ENCODE measurements around the gene TMEM92. TPM values are rescaled to one million over a fixed set of nuclear protein-coding genes. Genes with fewer than 3 reads are reported as not detected.

Gene TMEM92
- total RNA-seq, 1 experiment from 2014 or later, result 14.8 TPM

DNA sequence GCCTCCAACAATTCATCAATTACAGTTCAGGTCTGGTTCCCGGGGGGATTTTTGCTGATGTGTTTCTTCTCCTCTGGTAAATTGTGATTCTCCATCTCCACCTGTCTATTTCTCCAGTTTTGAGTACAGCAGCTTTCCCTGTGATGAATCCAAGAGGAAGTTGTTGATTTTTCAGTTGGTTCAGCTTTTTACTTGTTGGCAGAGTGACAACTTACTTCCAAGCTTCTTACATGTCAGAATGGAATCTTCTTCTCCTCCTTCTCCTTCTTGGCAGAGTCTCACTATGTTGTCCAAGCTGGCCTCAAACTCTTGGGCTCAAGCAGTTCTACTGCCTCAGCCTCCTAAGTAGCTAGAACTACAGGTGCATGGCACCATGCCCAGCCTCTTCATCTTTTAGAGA lies 33.4 kb upstream of the TMEM92 start:
- peaks cover 5% of the 10 kb centered on the region for H3K9me3 ChIP-seq
- H3K4me3 Mint-ChIP-seq (ENCODE audit: unreplicated experiment), result no peak overlapping the region
- no peaks in the 10 kb centered on the region for H3K36me3 ChIP-seq (ENCODE audit: control insufficient read depth, insufficient read depth, low read length)
- no peak overlapping the region for H3K27ac Mint-ChIP-seq (ENCODE audit: unreplicated experiment)
- ChIA-PET CTCF (no interaction called here), POLR2A (no interaction called here)
- peaks cover 7% of the 10 kb centered on the region; the same call in 1 of the 2 replicates for H3K4me1 ChIP-seq
- BruUV-seq (replicated peaks), result no TSS peak
- no peaks in the 10 kb centered on the region for H3K9me3 Mint-ChIP-seq (ENCODE audit: unreplicated experiment)
- no peak overlapping the region for H3K4me3 ChIP-seq (ENCODE audit: low read depth, low read length)
- TF ChIP-seq, protein P1, sequence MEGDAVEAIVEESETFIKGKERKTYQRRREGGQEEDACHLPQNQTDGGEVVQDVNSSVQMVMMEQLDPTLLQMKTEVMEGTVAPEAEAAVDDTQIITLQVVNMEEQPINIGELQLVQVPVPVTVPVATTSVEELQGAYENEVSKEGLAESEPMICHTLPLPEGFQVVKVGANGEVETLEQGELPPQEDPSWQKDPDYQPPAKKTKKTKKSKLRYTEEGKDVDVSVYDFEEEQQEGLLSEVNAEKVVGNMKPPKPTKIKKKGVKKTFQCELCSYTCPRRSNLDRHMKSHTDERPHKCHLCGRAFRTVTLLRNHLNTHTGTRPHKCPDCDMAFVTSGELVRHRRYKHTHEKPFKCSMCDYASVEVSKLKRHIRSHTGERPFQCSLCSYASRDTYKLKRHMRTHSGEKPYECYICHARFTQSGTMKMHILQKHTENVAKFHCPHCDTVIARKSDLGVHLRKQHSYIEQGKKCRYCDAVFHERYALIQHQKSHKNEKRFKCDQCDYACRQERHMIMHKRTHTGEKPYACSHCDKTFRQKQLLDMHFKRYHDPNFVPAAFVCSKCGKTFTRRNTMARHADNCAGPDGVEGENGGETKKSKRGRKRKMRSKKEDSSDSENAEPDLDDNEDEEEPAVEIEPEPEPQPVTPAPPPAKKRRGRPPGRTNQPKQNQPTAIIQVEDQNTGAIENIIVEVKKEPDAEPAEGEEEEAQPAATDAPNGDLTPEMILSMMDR (IDR thresholded peaks at IDR 0.05; ENCODE audit: insufficient read depth in 1 of 2, low read depth in 1 of 2, low read length in 1 of 2, severe bottlenecking in 1 of 2, unreplicated experiment in 1 of 2), result no peak
- no peaks in the 10 kb centered on the region for H3K27me3 Mint-ChIP-seq (ENCODE audit: insufficient read depth, unreplicated experiment)
- H3K4me1 Mint-ChIP-seq (ENCODE audit: low read depth, unreplicated experiment), result peaks cover 12% of the 10 kb centered on the region
- H3K36me3 Mint-ChIP-seq (ENCODE audit: insufficient read depth, unreplicated experiment), result no peaks in the 10 kb centered on the region
- no peaks in the 10 kb centered on the region for H3K27me3 ChIP-seq (replicated peaks; ENCODE audit: control insufficient read depth, insufficient read depth, low read length)
- DNase-seq, result no peak
- intact Hi-C loops (cut with micrococcal nuclease; ENCODE audit: unreplicated experiment), result no loop called here

DNA sequence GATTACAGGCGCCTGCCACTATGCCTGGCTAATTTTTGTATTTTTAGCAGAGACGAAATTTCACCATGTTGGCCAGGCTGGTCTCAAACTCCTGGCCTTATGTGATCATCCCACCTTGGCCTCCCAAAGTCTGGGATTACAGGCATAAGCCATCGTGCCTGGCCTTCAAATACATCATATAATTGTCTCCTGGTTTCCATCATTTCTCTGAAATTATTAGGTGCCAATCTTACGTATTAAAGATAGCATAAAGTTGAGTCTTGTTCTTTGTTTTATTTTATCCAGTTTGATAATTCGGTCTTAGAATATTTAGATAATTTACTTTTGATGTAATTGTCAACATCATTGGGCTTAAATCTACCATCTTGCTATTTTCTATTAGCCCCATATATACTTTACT lies 32.8 kb upstream of the TMEM92 start:
- POLR2A ChIA-PET, result no interaction called here

DNA sequence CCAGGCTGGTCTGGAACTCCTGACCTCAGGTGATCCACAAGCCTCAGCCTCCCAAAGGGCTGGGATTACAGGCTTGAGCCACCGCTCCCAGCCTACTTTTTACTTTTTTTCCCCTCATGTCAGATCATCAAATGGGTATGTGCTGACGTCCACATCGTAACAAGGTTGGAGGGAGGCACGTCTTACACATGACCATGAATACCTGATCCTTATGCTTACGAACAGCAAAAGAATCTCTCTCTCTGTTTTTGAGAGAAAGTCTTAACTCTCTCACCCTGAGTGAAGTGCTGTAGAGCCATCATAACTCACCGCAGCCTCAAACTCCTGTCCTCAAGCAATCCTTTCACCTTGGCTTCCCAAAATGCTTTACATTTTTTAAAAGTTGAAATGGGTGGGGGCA lies 29.5 kb upstream of the TMEM92 start:
- intact Hi-C loops (cut with micrococcal nuclease; ENCODE audit: unreplicated experiment), result no loop called here
- Mint-ChIP-seq H3K36me3 (ENCODE audit: insufficient read depth, unreplicated experiment) (no peaks in the 10 kb centered on the region), H3K27ac (ENCODE audit: unreplicated experiment) (no peak overlapping the region), H3K27me3 (ENCODE audit: insufficient read depth, unreplicated experiment) (no peaks in the 10 kb centered on the region), H3K9me3 (ENCODE audit: unreplicated experiment) (peaks cover 27% of the 10 kb centered on the region), H3K4me3 (ENCODE audit: unreplicated experiment) (no peak overlapping the region), H3K4me1 (ENCODE audit: low read depth, unreplicated experiment) (no peaks in the 10 kb centered on the region)
- TF ChIP-seq, protein P1 (IDR thresholded peaks at IDR 0.05; ENCODE audit: insufficient read depth in 1 of 2, low read depth in 1 of 2, low read length in 1 of 2, severe bottlenecking in 1 of 2, unreplicated experiment in 1 of 2), result no peak
- ChIA-PET POLR2A (no interaction called here), CTCF (interaction anchor here (0.6 kb wide), 1 partner anchor 98 kb away, joined by 7 read pairs; no protein-coding TSS in a partner anchor)
- Histone ChIP-seq H3K4me1 (no peaks in the 10 kb centered on the region), H3K4me3 (ENCODE audit: low read depth, low read length) (no peak overlapping the region), H3K36me3 (ENCODE audit: control insufficient read depth, insufficient read depth, low read length) (no peaks in the 10 kb centered on the region), H3K9me3 (peaks cover 20% of the 10 kb centered on the region), H3K27me3 (replicated peaks; ENCODE audit: control insufficient read depth, insufficient read depth, low read length) (no peaks in the 10 kb centered on the region)
- BruUV-seq (replicated peaks), result no TSS peak
- no peak for DNase-seq

More for the DNA sequence above, 32.8 kb upstream of the TMEM92 start:
- no peaks in the 10 kb centered on the region for H3K27me3 Mint-ChIP-seq (ENCODE audit: insufficient read depth, unreplicated experiment)
- no TSS peak for BruUV-seq (replicated peaks)
- no peak overlapping the region for H3K4me3 ChIP-seq (ENCODE audit: low read depth, low read length)
- CTCF ChIA-PET, result interaction anchor here (1.3 kb wide), 1 partner anchor 41 kb away, joined by 4 read pairs; no protein-coding TSS in a partner anchor
- intact Hi-C loops (cut with micrococcal nuclease; ENCODE audit: unreplicated experiment), result no loop called here
- H3K36me3 ChIP-seq (ENCODE audit: control insufficient read depth, insufficient read depth, low read length), result no peaks in the 10 kb centered on the region
- no peaks in the 10 kb centered on the region for H3K9me3 Mint-ChIP-seq (ENCODE audit: unreplicated experiment)
- TF ChIP-seq, protein P1 (IDR thresholded peaks at IDR 0.05; ENCODE audit: insufficient read depth in 1 of 2, low read depth in 1 of 2, low read length in 1 of 2, severe bottlenecking in 1 of 2, unreplicated experiment in 1 of 2), result no peak
- no peaks in the 10 kb centered on the region for H3K27me3 ChIP-seq (replicated peaks; ENCODE audit: control insufficient read depth, insufficient read depth, low read length)
- no peak for DNase-seq
- no peaks in the 10 kb centered on the region for H3K36me3 Mint-ChIP-seq (ENCODE audit: insufficient read depth, unreplicated experiment)
- no peak overlapping the region for H3K4me3 Mint-ChIP-seq (ENCODE audit: unreplicated experiment)
- H3K4me1 Mint-ChIP-seq (ENCODE audit: low read depth, unreplicated experiment), result peaks cover 12% of the 10 kb centered on the region
- peaks cover 7% of the 10 kb centered on the region; the same call in 1 of the 2 replicates for H3K4me1 ChIP-seq
- peaks cover 5% of the 10 kb centered on the region for H3K9me3 ChIP-seq
- no peak overlapping the region for H3K27ac Mint-ChIP-seq (ENCODE audit: unreplicated experiment)

Measured in Caco-2 (cell line).